ENCODE measurements around the gene BTBD9. TPM values are rescaled to one million over a fixed set of nuclear protein-coding genes. Genes with fewer than 3 reads are reported as not detected.

BTBD9 gene
- total RNA-seq, 1 experiment from 2014 or later = 7.1 TPM

- DNase-seq (ENCODE audit: low spot score) = no peak
Measured at GRCh38 chr6:38599261-38599660, 40.5 kb downstream of the BTBD9 start.

- no peak for DNase-seq (ENCODE audit: low spot score)
Measured at GRCh38 chr6:38593998-38594665, 45.6 kb downstream of the BTBD9 start.

GRCh38 chr6:38593409-38593808, 46.3 kb downstream of the BTBD9 start:
- DNase-seq (ENCODE audit: low spot score) = no peak

- no peak for DNase-seq (ENCODE audit: low spot score)
Measured at GRCh38 chr6:38591439-38591838, 48.3 kb downstream of the BTBD9 start.

GRCh38 chr6:38589367-38589720, 50.4 kb downstream of the BTBD9 start:
- no peak for DNase-seq (ENCODE audit: low spot score)

GRCh38 chr6:38588631-38589366, 50.9 kb downstream of the BTBD9 start:
- no peak for DNase-seq (ENCODE audit: low spot score)

- DNase-seq (ENCODE audit: low spot score) = no peak
Measured at GRCh38 chr6:38587766-38588362, 51.9 kb downstream of the BTBD9 start.

GRCh38 chr6:38586992-38587391, 52.7 kb downstream of the BTBD9 start:
- DNase-seq (ENCODE audit: low spot score) = no peak

GRCh38 chr6:38584731-38585130, 55.0 kb downstream of the BTBD9 start:
- no peak for DNase-seq (ENCODE audit: low spot score)

GRCh38 chr6:38583523-38583922, 56.2 kb downstream of the BTBD9 start:
- DNase-seq (ENCODE audit: low spot score) = no peak

- DNase-seq (ENCODE audit: low spot score) = no peak
Measured at GRCh38 chr6:38580030-38580429, 59.7 kb downstream of the BTBD9 start.

GRCh38 chr6:38579010-38579628, 60.6 kb downstream of the BTBD9 start:
- no peak for DNase-seq (ENCODE audit: low spot score)

GRCh38 chr6:38578075-38578474, 61.7 kb downstream of the BTBD9 start:
- DNase-seq (ENCODE audit: low spot score) = no peak

GRCh38 chr6:38577492-38577891, 62.2 kb downstream of the BTBD9 start:
- DNase-seq (ENCODE audit: low spot score) = no peak

GRCh38 chr6:38573801-38574395, 65.8 kb downstream of the BTBD9 start:
- no peak for DNase-seq (ENCODE audit: low spot score)

- no peak for DNase-seq (ENCODE audit: low spot score)
Measured at GRCh38 chr6:38572186-38572813, 67.4 kb downstream of the BTBD9 start.

- no peak for DNase-seq (ENCODE audit: low spot score)
Measured at GRCh38 chr6:38571721-38572120, 68.0 kb downstream of the BTBD9 start.

GRCh38 chr6:38570750-38571149, 69.0 kb downstream of the BTBD9 start:
- peak; percentile 14 for DNase-seq (ENCODE audit: low spot score)

- peak; percentile 12 for DNase-seq (ENCODE audit: low spot score)
Measured at GRCh38 chr6:38567436-38567835, 72.3 kb downstream of the BTBD9 start.

- DNase-seq (ENCODE audit: low spot score) = no peak
Measured at GRCh38 chr6:38566295-38567030, 73.3 kb downstream of the BTBD9 start.

- no peak for DNase-seq (ENCODE audit: low spot score)
Measured at GRCh38 chr6:38564301-38564700, 75.4 kb downstream of the BTBD9 start.
